RPMI7951 (cell line): ENCODE measurements around the gene RBM12. TPM values are rescaled to one million over a fixed set of nuclear protein-coding genes. Genes with fewer than 3 reads are reported as not detected.
"Not testable (repeated sequence)": the region's sequence is repeated elsewhere in the genome, so short reads cannot be mapped to it uniquely, and the experiment has no call there.

ENCODE experiments used
- DNase-seq: peaks from one replicate; pipeline ENCODE4 v3.0.0-alpha.2; 2012; ENCODE audit warnings: low read depth
- total RNA-seq: library from RNA; depleted of rRNA; stranded (reverse); fragments of >200 nt; shearing (Covaris generic); gene quantifications from 2 replicates; pipeline ENCODE4 v1.2.3, GENCODE V29; 2014

Gene RBM12
- total RNA-seq, 1 experiment from 2014 or later: 41.9 TPM

DNA sequence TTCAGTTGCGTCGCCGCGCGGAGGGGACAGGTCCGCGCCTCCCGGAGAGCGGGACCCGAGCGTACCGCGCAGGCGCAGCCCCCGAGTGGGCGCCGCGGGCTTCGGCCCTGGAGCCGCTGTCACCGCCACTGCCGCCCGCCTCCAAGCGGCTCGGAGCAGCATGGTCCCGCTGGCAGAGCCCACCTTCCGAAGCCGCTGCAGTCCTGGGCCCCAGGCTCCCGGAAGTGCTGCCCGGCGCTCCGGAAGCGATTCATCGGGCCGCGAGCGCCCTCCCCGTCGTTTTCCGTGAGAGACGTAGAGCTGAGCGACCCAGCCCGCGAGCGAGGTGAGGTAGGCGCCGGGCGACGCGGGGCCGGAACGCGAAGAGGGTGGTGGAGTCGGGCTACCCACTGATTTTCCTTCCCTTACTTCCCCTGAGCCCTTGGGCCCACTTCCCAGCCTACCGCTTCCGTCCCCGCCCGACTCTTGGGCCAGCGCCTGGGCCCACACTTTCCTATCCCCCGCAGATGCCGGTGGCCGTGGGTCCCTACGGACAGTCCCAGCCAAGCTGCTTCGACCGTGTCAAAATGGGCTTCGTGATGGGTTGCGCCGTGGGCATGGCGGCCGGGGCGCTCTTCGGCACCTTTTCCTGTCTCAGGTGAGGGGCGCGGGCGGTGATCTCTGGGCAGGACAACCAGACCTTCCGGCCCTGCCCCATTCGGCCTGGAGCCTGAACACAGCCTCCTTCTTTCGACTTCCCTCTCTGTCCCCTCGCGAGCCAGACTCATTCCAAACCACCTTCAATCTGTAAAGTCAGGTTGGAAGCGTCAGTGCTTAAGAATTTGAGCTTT is 34.6 kb upstream of the RBM12 start, which contains the start of the genes NFS1 and ROMO1:
TSS of gene NFS1 (minus strand) at position 226 of the 830 bp plus-strand sequence. CDS start at position 162, 64 bp downstream.
TSS of gene ROMO1 (plus strand) at position 279 of the 830 bp plus-strand sequence. CDS start at position 507, 228 bp downstream.
- DNase-seq: peak; percentile 86

DNA sequence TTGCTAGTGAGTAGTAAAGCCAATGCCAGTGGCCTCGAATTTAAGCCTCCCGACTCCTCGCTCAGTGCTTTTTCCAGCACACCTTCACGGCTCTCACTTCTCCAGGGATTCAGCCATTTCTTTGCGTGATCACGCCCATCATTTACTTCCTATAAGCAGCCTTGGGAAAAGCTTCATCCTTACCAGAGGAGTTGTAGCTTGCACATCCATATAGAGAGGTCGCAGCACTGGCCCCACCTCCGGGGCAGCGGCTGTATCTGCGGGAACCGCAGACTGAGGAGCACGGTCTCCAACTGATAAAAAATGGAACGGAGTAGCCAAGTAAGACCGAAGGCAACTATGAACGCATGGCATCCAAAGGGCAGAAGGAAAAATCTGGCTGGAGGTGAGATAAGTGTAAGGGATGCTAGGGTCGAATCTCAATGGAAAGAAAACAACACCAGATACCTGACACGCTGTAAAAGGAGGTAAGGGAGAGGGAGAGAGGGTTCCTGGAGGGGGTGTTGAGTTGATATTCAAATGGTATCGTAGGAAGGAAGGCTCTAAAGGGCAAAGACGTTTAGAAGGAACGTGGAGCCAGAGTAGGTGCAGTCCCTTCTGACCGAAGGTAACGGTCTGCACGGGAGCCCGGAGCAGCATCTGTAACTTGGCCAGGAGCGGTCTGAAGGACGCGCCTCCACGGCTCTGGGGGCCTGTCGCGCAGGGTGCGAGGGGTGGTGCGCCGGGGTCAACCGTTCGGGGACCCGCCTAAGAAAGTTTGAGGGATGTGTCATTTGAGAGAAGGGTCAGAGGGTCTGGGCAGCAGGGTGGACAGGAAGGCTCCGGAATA is 33.8 kb upstream of the RBM12 start:
- peak; percentile 29 for DNase-seq

DNA sequence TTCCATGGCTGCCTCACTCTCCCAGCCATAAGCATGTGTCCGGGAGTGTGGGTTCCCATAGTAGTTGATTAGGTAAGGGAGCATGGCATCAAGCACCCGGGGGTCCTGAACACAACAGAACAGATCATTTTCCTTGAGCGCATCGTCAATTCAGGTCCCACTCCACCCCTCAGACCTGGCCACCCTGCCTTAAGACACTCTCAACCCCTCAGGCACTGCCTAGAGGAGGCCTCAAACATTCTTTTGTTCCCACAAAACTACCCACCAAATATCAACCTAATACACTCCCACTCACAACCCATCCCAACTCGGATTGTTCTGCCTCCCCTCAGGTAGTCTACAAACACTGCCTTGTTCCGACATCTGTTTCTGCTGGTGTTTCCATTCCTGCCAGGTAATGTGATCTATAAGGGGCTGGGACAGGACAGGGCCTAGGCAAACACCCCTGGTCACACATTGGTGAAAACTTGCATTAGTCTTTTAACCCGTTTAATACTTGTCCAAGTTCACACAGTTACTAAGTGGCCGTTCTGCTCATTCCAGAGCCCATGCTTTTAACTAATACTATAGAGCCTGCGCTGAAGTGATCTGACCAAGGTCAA is 33.1 kb upstream of the RBM12 start:
- no peak for DNase-seq

DNA sequence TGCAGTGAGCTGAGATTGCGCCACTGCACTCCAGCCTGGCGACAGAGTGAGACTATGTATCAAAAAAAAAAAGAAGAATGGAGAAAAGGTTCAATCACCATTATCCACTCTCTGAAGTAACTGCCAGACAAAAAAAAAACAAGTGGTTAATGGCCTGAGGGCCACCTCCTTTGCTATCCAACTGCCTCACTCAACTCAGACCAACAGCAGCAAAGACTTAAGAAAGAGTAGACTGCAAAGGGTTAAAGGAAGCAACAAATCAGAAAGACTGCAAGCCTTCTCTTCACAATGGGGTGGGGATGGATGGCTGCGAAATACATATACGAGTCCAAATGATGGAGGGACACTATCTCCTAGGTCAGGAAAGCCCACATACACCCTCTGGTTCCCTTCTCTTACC is 31.3 kb upstream of the RBM12 start:
- no peak for DNase-seq

DNA sequence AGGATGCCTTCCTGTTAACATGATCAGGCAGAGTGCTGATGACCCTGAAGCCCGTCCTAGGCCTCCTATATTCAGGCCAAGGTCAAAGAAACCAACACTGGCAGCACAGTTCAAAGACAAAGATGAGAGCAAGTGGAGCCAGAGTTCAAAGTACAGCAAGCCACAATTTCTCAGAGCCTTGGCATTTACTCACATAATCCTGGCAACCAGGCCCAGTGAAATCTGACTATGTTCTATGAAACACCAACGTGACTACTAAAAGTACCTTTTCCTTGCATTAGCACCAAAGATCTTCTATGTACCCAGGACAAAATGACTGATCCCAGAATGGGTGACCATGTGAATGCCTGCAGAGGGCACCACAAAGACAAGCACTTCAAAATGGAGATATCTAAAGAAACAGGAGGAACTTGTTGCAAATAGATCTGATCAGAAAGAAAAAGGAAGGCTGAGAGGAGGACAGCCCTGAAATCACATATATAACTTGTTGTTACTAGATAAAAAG is 30.6 kb upstream of the RBM12 start:
- DNase-seq: no peak

DNA sequence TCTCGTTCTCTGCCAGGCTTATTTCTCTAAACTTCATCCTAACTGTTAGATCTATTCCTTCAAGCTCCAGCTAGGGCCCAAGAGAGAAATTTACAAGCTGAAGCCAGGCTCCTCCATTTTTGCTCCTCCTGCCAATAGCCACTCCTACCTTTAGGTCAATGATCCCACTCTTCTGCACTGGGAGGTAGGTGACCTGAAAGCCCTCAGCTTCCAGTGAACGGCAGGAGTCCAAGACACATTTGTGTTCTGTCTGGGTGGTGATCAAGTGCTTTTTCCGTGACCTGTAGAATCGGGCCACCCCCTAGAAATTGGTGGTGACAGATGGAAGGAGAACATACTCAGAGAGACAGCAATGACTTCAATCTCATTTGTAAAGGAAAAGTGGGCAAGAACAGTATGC is 25.6 kb upstream of the RBM12 start:
- DNase-seq: no peak

DNA sequence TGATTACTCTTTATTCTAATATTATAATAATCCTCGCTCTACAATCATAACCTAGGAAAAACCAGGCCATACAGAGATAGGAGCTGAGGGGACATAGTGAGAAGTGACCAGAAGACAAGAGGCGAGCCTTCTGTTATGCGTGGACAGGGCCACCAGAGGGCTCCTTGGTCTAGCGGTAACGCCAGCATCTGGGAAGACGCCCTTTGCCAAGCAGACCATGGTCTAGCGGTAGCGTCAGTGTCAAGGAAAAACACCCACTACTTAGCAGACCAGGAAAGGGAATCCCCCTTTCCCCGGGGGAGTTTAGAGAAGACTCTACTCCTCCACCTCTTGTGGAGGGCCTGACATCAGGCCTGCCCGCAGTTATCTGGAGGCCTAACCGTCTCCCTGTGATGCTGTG is 22.2 kb upstream of the RBM12 start:
- DNase-seq: peak; percentile 40

DNA sequence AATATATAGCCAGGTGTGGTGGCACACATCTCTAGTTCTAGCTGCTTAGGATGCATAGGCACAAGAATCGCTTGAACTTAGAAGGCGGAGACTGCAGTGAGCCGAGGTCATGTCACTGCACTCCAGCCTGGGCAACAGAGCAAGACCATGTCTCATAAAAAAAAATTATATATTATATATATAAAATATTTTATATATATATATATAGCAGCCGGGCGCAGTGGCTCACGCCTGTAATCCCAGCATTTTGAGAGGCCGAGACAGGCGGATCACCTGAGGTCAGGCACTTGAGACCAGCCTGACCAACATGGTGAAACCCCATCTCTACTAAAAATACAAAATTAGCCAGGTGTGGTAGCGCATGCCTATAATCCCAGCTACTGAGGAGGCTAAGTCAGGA is 20.7 kb upstream of the RBM12 start:
- DNase-seq: not testable (repeated sequence)

DNA sequence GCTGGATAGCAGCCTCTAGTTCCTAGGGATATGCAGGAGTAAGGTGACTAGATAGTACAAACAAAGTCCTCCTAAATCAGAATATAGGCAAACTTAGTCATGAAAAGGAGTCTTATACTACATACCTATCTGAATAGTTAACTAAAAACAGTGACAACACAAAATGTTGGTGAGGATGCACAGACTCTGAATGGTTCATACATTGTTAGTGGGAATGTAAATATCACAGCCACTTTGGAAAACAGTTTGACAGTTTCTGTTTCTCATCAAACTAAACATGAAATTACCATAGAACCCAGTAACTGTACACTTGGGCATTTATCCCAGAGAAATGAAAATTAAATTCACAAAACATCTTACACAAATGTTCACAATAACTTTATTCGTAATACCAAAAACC is 17.3 kb upstream of the RBM12 start:
- DNase-seq: no peak

DNA sequence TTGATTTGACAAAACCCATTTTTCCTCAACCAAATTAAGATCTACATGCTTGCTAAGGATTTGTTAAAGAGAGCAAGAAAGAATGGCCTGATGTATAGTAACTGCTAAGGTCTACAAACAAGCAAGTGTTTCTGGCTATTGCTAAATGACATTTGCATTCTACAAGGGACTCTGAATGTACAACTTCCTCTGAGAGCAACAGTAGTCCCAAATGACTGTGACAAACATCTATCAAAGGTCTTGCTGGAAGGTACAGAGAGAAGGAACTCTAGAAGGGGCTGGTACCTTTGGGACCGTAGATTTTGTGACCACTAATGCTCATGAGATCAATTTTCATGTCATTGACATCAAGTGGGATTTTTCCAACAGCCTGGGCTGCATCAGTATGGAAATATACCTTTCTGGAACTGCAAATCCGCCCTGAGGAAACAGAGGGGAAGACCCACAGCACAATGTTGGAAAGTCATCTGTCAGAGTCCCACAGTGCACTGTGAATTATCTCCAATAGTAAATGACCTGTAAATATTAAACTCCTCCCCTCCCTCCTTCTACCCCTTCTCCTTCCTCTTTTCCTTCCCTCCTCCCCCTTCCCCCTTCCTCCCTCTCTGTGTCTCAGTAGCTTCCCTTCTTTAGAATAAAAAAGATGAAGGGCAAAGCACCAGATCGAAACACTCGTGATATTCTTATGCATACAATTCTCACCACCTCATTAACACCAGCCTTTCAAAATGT is 15.9 kb upstream of the RBM12 start:
- no peak for DNase-seq

DNA sequence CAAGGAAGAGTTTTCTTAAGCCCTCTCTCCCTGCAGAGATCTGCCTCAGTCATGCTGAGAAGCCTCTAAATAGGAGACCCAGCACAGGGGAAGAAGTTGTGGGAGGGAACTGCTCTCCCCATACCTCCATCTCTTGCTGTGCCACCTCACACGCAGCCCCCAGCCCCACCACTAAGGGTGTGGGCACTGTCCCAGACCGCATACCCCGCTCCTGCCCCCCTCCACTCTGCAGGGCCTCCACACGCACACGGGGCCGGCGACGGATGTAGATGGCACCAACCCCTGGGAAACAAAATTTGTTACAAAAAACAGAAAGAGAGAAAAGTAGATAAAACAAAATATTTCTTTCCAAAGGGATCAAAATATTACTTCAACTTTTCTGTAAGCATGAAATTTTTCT is 10.2 kb upstream of the RBM12 start:
- no peak for DNase-seq

DNA sequence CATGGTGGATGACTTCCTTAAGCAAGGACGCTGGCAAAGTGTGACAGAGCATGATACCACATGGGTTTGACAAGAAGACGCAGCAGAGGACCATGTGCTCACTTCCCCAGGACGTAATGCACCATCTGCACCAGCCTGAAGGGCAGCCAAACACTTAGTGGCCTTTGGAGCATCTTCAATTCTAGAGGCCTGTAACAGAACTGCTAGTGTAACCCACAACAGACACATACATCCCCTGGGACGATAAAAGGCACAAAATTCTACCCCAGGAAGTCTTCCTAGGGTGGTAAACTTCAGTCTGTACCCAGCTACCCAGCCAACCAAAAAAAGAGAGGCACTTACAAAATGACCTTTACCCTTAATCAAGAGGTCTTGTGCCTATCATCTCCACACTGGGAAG is 9.2 kb upstream of the RBM12 start:
- DNase-seq: no peak

DNA sequence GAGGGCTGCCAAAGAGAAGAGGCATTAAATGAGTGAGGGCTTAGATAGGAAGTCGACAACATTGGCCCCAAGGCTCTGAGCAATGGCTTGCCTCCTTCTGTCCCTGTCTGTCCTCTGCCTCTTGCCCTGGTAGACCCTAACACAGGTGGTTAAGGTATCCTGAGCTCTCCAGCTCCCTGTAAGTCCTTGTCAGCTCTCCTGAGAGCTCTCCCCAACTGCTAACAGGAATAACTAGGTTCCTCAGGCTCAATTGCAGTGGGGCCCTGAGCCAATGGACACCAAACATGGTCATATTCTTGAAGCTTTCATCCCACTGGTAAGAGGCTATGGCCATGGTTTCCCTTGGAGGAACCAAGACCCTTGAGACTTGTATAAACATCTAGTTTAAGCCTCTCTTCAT is 5.0 kb upstream of the RBM12 start:
- no peak for DNase-seq

DNA sequence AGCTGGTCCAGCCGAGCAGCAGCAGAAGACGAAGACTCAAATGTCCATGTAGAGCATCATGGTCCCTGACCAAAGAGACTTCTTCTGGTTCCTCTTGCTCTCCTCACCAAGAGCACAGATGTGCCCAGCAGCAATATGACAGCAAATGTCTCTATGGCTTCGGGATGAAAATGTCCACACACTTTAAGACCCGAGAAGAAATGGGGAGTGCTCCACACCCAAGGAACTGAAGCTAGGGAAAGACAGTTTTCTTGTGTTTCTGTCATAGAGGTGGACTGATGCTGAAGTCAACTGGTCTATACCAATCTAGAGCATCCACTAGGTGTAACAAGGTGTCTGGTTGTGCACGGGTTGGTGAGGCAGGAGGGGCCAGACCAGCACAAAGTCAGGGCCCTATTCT is 4.5 kb upstream of the RBM12 start:
- DNase-seq: no peak

DNA sequence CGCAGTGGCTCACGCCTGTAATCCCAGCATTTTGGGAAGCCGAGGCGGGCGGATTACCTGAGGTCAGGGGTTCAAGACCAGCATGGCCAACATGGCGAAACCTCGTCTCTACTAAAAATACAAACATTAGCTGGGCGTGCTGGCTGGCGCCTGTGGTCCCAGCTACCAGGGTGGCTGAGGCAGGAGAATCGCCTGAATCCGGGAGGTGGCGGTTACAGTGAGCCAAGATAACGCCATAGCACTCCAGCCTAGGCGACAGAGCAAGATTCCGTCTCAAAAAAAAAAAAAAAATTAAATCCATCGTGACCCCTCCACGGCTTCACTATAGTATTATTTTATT is 1.2 kb upstream of the RBM12 start:
- DNase-seq: no peak

DNA sequence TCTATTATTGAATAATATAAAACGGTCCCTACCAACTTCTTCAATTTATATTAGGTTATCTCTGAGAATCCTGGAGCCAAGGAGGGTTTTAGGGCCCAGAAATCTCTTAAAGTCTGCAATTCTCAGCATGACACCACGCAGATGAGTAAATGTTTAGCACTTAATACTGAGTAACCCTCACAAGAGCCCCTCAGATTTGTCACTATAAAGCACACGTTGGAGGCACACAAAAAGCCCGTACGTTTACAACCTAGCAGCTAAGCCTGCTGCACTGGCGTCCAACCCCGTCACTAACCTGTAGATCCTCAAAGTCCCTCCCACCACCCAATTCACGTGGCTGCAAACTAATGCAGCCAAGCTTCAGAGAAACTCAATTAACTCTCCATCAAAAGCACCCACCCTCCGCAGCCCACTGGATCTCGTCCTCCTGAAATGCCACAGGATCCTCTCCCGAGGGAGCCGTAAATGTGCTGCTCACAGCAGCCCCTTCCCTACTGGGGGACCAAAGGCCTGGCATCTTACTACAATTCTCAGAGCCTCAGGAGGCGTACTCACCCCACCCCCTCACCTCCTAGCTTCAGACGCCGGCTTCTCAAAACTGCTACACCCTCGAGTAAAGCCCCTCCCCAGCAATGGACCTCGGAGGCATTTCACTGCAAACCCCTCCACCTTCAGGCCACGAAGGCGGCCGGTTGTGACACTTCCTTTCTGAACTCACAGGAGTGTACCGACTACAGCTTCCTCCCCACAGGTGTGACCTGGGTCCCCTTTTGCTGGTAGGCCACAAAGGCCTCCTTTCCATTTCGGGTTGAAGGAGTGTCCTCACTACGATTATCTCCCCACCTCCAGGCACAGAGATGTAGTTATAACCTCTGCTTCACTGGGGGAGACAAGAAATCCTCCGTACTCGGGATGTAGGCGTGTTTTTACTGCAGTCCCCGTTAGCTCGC is 909 bp downstream of the RBM12 start:
- peak; percentile 21 for DNase-seq

DNA sequence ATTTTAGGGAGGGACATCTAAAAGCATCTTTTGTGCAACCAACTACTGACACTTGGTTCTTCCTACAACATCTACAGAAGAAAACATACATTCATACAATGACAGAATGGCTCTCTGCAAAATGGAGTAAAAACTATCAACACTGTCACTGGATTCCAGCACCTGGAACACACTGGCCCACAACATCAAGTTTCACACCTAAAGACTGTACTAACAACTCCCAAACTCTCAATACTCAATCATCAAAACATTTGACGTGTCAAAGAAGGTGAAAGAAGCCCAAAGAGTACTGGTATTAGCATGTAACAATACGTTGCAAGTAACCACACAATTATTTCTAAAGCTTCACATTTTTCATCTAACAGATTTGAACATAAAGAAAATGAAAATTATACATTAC is 2.1 kb downstream of the RBM12 start:
- no peak for DNase-seq

DNA sequence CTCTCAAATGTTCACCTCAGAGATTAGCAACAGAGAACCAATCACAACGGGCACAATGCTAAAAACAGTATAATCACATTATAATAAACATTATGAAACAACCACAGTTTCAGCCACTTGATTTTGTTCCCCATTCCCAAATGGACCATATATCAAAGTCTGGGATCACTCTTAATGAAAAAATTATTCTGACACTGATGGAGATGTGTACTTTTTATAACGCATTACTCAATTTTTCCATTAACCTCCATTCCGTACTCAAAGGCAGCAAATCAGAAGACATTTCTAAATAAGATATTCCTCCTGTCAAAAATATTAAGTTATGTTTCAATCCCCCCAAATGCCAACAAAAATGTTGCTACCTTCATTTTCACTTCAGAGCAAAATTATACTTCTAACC is 2.8 kb downstream of the RBM12 start:
- DNase-seq: no peak

DNA sequence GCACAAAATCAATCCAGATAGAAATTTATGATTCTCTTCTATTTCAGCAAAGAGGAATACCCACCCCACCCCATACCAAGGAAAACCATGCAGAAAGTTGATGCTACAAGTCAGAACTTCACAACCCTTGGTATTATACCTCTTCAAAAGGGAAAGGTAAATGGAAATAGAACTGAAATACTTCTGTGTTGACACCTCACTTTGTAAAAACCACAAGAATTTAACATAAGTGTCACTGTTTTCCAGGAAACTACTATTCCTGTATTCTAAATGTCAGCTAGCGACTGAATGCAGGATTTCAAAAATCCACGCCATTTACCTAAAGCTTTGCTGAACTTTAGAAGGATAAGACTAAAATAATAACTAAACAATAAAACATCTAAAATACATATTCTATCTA is 3.6 kb downstream of the RBM12 start:
- peak; percentile 25 for DNase-seq

DNA sequence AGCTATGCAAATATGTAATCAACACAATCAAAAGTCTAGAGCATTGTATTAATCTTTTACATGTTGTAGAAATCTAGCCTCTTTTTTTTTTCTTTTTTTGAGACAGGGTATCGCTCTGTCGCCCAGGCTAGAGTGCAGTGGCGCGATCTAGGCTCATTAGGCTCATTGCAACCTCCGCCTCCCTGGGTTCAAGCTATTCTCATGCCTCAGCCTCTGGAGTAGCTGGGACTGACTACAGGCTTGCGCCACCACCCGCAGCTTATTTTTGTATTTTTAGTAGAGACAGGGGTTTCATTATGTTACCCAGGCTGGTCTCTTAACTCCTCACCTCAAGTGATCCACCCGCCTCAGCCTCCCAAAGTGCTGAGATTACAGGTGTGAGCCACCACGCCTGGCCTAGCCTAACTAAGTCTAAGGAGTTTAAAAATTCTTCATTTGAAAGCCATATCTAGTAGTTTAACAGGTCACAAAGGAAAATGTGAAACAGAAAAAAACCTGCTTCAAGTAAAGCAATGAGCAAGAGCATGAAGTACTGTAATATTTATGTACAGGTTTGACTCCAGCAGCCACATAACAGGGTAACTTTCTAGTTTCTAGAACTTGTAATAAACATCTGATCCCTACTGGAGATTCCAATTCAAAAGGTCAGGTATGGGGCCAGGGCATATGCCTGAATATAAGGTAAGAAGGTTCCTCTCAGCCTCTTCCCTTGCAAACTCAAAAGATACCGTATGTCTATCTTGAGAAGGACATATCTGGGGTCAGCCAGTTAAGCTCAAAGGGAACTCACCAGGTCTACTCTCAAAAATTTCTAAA is 4.4 kb downstream of the RBM12 start:
- DNase-seq: no peak
